ENCODE measurements around the gene LONRF2. TPM values are rescaled to one million over a fixed set of nuclear protein-coding genes. Genes with fewer than 3 reads are reported as not detected.
A peak's percentile ranks its signal among the peaks of the same experiment; 100 is the strongest.

Gene LONRF2
- total RNA-seq, 1 donor from 2014 or later = 0.45 TPM

DNA sequence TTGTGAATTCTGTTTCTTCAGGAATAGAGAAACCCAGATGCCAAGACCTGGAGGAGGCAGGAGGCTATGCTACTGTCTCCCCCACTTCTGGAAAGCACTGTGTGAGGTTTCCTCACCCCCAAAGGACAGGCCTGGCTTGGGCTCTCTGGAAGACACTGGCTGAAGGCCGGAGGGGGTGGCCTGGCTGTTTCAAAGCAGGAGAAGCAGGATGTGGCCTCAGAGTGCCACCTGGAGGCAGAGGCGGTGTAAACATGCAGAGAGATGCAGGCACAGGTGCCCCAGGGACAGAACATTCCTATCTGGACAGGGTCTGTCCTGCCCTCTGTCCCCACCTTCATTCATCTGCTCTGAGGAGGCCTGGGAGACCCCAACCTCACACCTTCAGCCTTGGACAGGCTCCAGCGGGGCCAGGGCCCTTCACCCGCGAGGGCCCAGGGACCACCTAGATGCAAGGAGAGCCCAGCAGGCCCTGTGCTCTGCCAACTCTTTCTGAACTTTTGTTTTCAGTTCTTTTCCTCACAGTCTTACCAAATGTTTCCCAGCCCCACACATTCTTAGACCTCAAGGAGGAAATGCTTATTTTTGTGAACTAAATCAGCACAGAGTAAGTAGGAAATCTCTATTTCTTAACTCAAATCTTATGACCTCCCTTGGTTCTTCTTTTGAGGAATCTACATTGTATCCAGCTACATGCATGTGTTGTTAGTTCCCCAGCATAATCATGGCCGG, 79.2 kb downstream of the LONRF2 start:
- peaks cover 7% of the 10 kb centered on the region for H3K9me3 Mint-ChIP-seq (ENCODE audit: unreplicated experiment)
- peaks cover 10% of the 10 kb centered on the region for H3K4me1 Mint-ChIP-seq (ENCODE audit: low read depth, unreplicated experiment)
- peak; percentile 25 for DNase-seq (ENCODE audit: low read depth)
- H4K20me1 ChIP-seq (ENCODE audit: insufficient read depth, low read length) = no peaks in the 10 kb centered on the region
- H3K27me3 ChIP-seq (ENCODE audit: insufficient read depth, low read length) = no peaks in the 10 kb centered on the region
- H3K4me2 ChIP-seq (ENCODE audit: low read length) = no peak overlapping the region
- no peaks in the 10 kb centered on the region for H3K36me3 ChIP-seq (ENCODE audit: insufficient read depth, low read length)
- H3K4me1 ChIP-seq (ENCODE audit: insufficient read depth, low read length) = peaks cover 9% of the 10 kb centered on the region
- no peaks in the 10 kb centered on the region for H3K9me3 ChIP-seq (ENCODE audit: insufficient read depth, low read depth, low read length)
- peak overlapping the region; percentile 47 for H3K27ac Mint-ChIP-seq (ENCODE audit: unreplicated experiment)
- H3K4me3 ChIP-seq (ENCODE audit: insufficient read depth, low read depth, low read length) = no peak overlapping the region
- H3K79me2 ChIP-seq (ENCODE audit: insufficient read depth, low read length) = no peaks in the 10 kb centered on the region
- peaks cover 18% of the 10 kb centered on the region for H3K27me3 Mint-ChIP-seq (ENCODE audit: low read depth, unreplicated experiment)
- TF ChIP-seq EZH2 (IDR thresholded peaks at IDR 0.05; ENCODE audit: insufficient read depth, low read length) = no peak
- TF ChIP-seq, protein P1, sequence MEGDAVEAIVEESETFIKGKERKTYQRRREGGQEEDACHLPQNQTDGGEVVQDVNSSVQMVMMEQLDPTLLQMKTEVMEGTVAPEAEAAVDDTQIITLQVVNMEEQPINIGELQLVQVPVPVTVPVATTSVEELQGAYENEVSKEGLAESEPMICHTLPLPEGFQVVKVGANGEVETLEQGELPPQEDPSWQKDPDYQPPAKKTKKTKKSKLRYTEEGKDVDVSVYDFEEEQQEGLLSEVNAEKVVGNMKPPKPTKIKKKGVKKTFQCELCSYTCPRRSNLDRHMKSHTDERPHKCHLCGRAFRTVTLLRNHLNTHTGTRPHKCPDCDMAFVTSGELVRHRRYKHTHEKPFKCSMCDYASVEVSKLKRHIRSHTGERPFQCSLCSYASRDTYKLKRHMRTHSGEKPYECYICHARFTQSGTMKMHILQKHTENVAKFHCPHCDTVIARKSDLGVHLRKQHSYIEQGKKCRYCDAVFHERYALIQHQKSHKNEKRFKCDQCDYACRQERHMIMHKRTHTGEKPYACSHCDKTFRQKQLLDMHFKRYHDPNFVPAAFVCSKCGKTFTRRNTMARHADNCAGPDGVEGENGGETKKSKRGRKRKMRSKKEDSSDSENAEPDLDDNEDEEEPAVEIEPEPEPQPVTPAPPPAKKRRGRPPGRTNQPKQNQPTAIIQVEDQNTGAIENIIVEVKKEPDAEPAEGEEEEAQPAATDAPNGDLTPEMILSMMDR (IDR thresholded peaks at IDR 0.05; ENCODE audit: insufficient read depth, low read depth, low read length) = peak; percentile 64
- no peak overlapping the region for H3K4me3 Mint-ChIP-seq (ENCODE audit: unreplicated experiment)
- no peak for FAIRE-seq
- H3K9ac ChIP-seq (ENCODE audit: low read length) = no peak overlapping the region
- H3K27ac ChIP-seq (ENCODE audit: low read depth, low read length) = no peak overlapping the region
- H3K36me3 Mint-ChIP-seq (ENCODE audit: low read depth, unreplicated experiment) = no peaks in the 10 kb centered on the region
- peak overlapping the region; percentile 27 for H2AFZ ChIP-seq (ENCODE audit: low read depth, low read length)

DNA sequence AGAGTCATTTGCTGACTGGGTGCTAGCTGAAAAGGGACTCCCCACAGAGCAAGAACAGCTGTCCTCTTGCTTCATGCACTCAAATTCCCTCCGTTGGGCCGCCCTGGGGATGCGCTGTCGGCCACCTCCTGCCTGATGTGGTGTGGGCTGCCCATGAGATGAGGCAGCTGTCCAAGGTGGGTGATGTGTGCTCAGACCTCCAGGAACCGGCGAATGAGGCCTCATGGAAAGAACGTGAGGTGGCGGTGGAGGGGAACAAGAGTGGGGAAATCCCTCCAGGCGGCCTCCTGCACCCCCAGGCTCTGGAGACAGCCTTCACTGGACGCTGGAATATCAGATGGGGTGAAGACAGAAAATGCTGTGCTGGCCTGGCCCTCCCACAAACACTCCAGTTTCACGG, 79.8 kb downstream of the LONRF2 start:
- H3K4me3 ChIP-seq (ENCODE audit: insufficient read depth, low read depth, low read length) = no peak overlapping the region
- H3K9me3 ChIP-seq (ENCODE audit: insufficient read depth, low read depth, low read length) = no peaks in the 10 kb centered on the region
- Mint-ChIP-seq H3K4me3 (ENCODE audit: unreplicated experiment) (peak overlapping the region; percentile 54), H3K27ac (ENCODE audit: unreplicated experiment) (peak overlapping the region; percentile 47), H3K9me3 (ENCODE audit: unreplicated experiment) (peaks cover 7% of the 10 kb centered on the region), H3K4me1 (ENCODE audit: low read depth, unreplicated experiment) (peaks cover 10% of the 10 kb centered on the region), H3K36me3 (ENCODE audit: low read depth, unreplicated experiment) (no peaks in the 10 kb centered on the region), H3K27me3 (ENCODE audit: low read depth, unreplicated experiment) (peaks cover 19% of the 10 kb centered on the region)
- H3K79me2 ChIP-seq (ENCODE audit: insufficient read depth, low read length) = no peaks in the 10 kb centered on the region
- no peak overlapping the region for H3K9ac ChIP-seq (ENCODE audit: low read length)
- peak overlapping the region; percentile 27 for H2AFZ ChIP-seq (ENCODE audit: low read depth, low read length)
- H3K27ac ChIP-seq (ENCODE audit: low read depth, low read length) = no peak overlapping the region
- H3K36me3 ChIP-seq (ENCODE audit: insufficient read depth, low read length) = no peaks in the 10 kb centered on the region
- FAIRE-seq = no peak
- DNase-seq (ENCODE audit: low read depth) = no peak
- no peaks in the 10 kb centered on the region for H3K27me3 ChIP-seq (ENCODE audit: insufficient read depth, low read length)
- H4K20me1 ChIP-seq (ENCODE audit: insufficient read depth, low read length) = no peaks in the 10 kb centered on the region
- no peak overlapping the region for H3K4me2 ChIP-seq (ENCODE audit: low read length)
- peaks cover 9% of the 10 kb centered on the region for H3K4me1 ChIP-seq (ENCODE audit: insufficient read depth, low read length)
- TF ChIP-seq, protein P1 (IDR thresholded peaks at IDR 0.05; ENCODE audit: insufficient read depth, low read depth, low read length) = no peak
- TF ChIP-seq EZH2 (IDR thresholded peaks at IDR 0.05; ENCODE audit: insufficient read depth, low read length) = no peak

DNA sequence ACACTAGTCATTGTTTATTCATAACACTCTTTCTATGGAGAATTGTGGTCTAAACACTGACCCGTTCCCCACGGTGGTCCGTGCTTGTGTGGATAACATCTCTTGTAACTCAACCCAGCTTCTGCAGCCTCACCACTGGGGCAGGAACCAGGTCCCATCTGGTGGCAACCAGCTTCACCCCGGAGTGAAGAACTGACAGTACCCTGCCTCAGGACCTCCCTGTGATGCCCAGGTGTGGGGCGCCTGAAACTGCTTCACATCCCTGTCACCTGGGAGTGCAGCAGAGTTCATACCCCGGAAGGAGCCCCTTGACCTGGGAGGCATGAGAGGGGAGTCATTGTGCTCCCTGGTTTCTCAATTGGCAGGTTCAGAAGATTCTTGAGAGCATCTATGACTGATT, 81.1 kb downstream of the LONRF2 start:
- peaks cover 10% of the 10 kb centered on the region for H3K4me1 Mint-ChIP-seq (ENCODE audit: low read depth, unreplicated experiment)
- H3K36me3 Mint-ChIP-seq (ENCODE audit: low read depth, unreplicated experiment) = no peaks in the 10 kb centered on the region
- Histone ChIP-seq H3K4me2 (ENCODE audit: low read length) (no peak overlapping the region), H3K27ac (ENCODE audit: low read depth, low read length) (no peak overlapping the region), H3K4me3 (ENCODE audit: insufficient read depth, low read depth, low read length) (no peak overlapping the region), H3K9ac (ENCODE audit: low read length) (no peak overlapping the region), H3K4me1 (ENCODE audit: insufficient read depth, low read length) (peaks cover 9% of the 10 kb centered on the region), H4K20me1 (ENCODE audit: insufficient read depth, low read length) (no peaks in the 10 kb centered on the region), H3K27me3 (ENCODE audit: insufficient read depth, low read length) (no peaks in the 10 kb centered on the region), H3K79me2 (ENCODE audit: insufficient read depth, low read length) (no peaks in the 10 kb centered on the region), H3K36me3 (ENCODE audit: insufficient read depth, low read length) (no peaks in the 10 kb centered on the region), H3K9me3 (ENCODE audit: insufficient read depth, low read depth, low read length) (no peaks in the 10 kb centered on the region), H2AFZ (ENCODE audit: low read depth, low read length) (no peak overlapping the region)
- DNase-seq (ENCODE audit: low read depth) (no peak), FAIRE-seq (no peak)
- peaks cover 18% of the 10 kb centered on the region for H3K27me3 Mint-ChIP-seq (ENCODE audit: low read depth, unreplicated experiment)
- H3K27ac Mint-ChIP-seq (ENCODE audit: unreplicated experiment) = no peak overlapping the region
- no peak overlapping the region for H3K4me3 Mint-ChIP-seq (ENCODE audit: unreplicated experiment)
- peaks cover 7% of the 10 kb centered on the region for H3K9me3 Mint-ChIP-seq (ENCODE audit: unreplicated experiment)
- no peak for TF ChIP-seq EZH2 (IDR thresholded peaks at IDR 0.05; ENCODE audit: insufficient read depth, low read length)
- TF ChIP-seq, protein P1 (IDR thresholded peaks at IDR 0.05; ENCODE audit: insufficient read depth, low read depth, low read length) = no peak

Measured in astrocyte (in vitro differentiated cells and primary cell).